H1 (cell line): ENCODE results near the gene PWP1.

Source experiments
- CBX5 ChIP-seq: fragments of 300-800, 300-1000 bp; sonication (generic); IDR thresholded peaks from 2 replicates; pipeline ENCODE4 v1.7.1; 2016; ENCODE audit warnings: antibody characterized with exemption, low read length, low read depth
- EGR1 ChIP-seq: IDR thresholded peaks from 2 replicates; pipeline ENCODE4 v1.6.1; 2011; ENCODE audit warnings: low read depth, low read length, borderline replicate concordance
- GTF2F1 ChIP-seq: IDR thresholded peaks from 2 replicates; pipeline ENCODE4 v1.6.1; 2012; ENCODE audit warnings: low read depth, low read length, improper control_type of control experiment, borderline replicate concordance
- MAFK ChIP-seq: IDR thresholded peaks from 2 replicates; pipeline ENCODE4 v1.6.1; 2012; ENCODE audit warnings: low read depth, mild to moderate bottlenecking, improper control_type of control experiment, low read length
- POLR2A ChIP-seq, 2 experiments: IDR thresholded peaks; 1 replicate in 1 of 2; 2 replicates in 1 of 2; pipeline ENCODE4 v1.6.1; 2011; ENCODE audit warnings: low read depth in 2 of 2, low read length in 2 of 2, mild to moderate bottlenecking in 2 of 2; ENCODE audit errors: control extremely low read depth in 1 of 2
- RFX5 ChIP-seq: IDR thresholded peaks from 2 replicates; pipeline ENCODE4 v1.6.1; 2011; ENCODE audit warnings: low read depth, low read length, improper control_type of control experiment, borderline replicate concordance
- SAP30 ChIP-seq: fragments of 300-600 bp; sonication (generic); IDR thresholded peaks from 2 replicates; pipeline ENCODE4 v1.7.1; 2012; ENCODE audit warnings: low read length, moderate library complexity, mild to moderate bottlenecking, inconsistent platforms; ENCODE audit not compliant: insufficient read depth, insufficient replicate concordance
- SIX5 ChIP-seq: IDR thresholded peaks from 2 replicates; pipeline ENCODE4 v1.6.1; 2011; ENCODE audit warnings: mild to moderate bottlenecking, low read depth, low read length
- SUZ12 ChIP-seq: fragments of 200-600 bp; sonication (generic); IDR thresholded peaks from 2 replicates; pipeline ENCODE4 v1.6.1; 2012; ENCODE audit warnings: mild to moderate bottlenecking, inconsistent platforms, low read length, moderate library complexity, mixed read lengths
- TAF1 ChIP-seq: IDR thresholded peaks from 2 replicates; pipeline ENCODE4 v1.6.1; 2011; ENCODE audit warnings: mild to moderate bottlenecking, low read depth, low read length
- YY1 ChIP-seq: IDR thresholded peaks from 2 replicates; pipeline ENCODE4 v1.6.1; 2011; ENCODE audit warnings: low read depth, mild to moderate bottlenecking, low read length
- ZNF274 ChIP-seq: IDR thresholded peaks from 2 replicates; pipeline ENCODE4 v1.7.0; 2012; ENCODE audit warnings: low read length, borderline replicate concordance; ENCODE audit errors: extremely low read depth
- TF ChIP-seq, protein P1 (sequence below), 3 experiments: IDR thresholded peaks; 1 replicate in 2 of 3; 2 replicates in 1 of 3; pipeline versions ENCODE4 v1.5.1 to v1.6.1; 2011; ENCODE audit warnings: low read length in 3 of 3, mild to moderate bottlenecking in 3 of 3, inconsistent platforms in 2 of 3, low read depth in 1 of 3, moderate library complexity in 1 of 3; ENCODE audit not compliant: insufficient read depth in 1 of 3; ENCODE audit errors: control extremely low read depth in 1 of 3

DNA sequence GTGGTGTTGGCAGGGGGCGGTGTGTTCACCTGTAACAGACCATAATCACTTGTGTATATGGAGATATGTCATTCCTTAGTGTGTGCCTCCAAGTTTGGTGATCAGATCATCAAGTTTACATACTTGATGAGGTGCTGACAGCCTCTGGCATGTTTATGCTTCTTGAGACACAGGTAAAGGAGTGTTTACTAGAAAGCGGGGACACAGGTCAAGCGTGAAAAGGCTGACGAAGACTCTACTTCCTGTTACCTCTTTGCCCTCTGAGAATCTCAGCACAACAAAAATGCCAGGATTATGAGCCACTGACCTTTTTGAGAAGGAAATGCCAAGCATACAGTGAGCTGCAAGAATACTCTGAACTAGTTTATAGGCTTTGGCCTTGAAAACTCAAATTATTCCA, 45.8 kb downstream of the PWP1 start:
- no peak for TF ChIP-seq CBX5
- no peak for TF ChIP-seq POLR2A (IDR thresholded peaks at IDR 0.05; ENCODE audit: control extremely low read depth in 1 of 2, low read depth in 2 of 2, low read length in 2 of 2)
- TF ChIP-seq ZNF274 = no peak
- TF ChIP-seq SAP30 = no peak
- TF ChIP-seq, protein P1, sequence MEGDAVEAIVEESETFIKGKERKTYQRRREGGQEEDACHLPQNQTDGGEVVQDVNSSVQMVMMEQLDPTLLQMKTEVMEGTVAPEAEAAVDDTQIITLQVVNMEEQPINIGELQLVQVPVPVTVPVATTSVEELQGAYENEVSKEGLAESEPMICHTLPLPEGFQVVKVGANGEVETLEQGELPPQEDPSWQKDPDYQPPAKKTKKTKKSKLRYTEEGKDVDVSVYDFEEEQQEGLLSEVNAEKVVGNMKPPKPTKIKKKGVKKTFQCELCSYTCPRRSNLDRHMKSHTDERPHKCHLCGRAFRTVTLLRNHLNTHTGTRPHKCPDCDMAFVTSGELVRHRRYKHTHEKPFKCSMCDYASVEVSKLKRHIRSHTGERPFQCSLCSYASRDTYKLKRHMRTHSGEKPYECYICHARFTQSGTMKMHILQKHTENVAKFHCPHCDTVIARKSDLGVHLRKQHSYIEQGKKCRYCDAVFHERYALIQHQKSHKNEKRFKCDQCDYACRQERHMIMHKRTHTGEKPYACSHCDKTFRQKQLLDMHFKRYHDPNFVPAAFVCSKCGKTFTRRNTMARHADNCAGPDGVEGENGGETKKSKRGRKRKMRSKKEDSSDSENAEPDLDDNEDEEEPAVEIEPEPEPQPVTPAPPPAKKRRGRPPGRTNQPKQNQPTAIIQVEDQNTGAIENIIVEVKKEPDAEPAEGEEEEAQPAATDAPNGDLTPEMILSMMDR (IDR thresholded peaks at IDR 0.05; ENCODE audit: control extremely low read depth in 1 of 3, insufficient read depth in 1 of 3, low read depth in 1 of 3, low read length in 3 of 3) = no peak
- no peak for TF ChIP-seq GTF2F1
- TF ChIP-seq TAF1 = no peak
- TF ChIP-seq EGR1 = no peak
- no peak for TF ChIP-seq MAFK
- no peak for TF ChIP-seq SUZ12
- TF ChIP-seq SIX5 = no peak
- TF ChIP-seq YY1 = no peak
- no peak for TF ChIP-seq RFX5
